IMR-90 (cell line): ENCODE measurements around the gene IL6ST.

Source experiments
- CEBPB ChIP-seq: IDR thresholded peaks from 2 replicates; pipeline ENCODE4 v1.6.1; 2012; ENCODE audit warnings: low read depth, low read length, improper control_type of control experiment
- MAFK ChIP-seq: IDR thresholded peaks from 2 replicates; pipeline ENCODE4 v1.6.1; 2012; ENCODE audit warnings: low read depth, low read length, improper control_type of control experiment
- MAZ ChIP-seq: IDR thresholded peaks from 2 replicates; pipeline ENCODE4 v1.6.1; 2012; ENCODE audit warnings: low read depth, mild to moderate bottlenecking, low read length, improper control_type of control experiment, moderate library complexity, borderline replicate concordance
- MXI1 ChIP-seq: IDR thresholded peaks from 2 replicates; pipeline ENCODE4 v1.6.1; 2012; ENCODE audit warnings: low read depth, mild to moderate bottlenecking, low read length, moderate library complexity, borderline replicate concordance
- NFE2L2 ChIP-seq: fragments of 150-350 bp; IDR thresholded peaks from 2 replicates; pipeline ENCODE4 v1.6.1; 2016; ENCODE audit warnings: low read depth, mild to moderate bottlenecking, low read length
- POLR2A ChIP-seq: IDR thresholded peaks from 2 replicates; pipeline ENCODE4 v1.6.1; 2012; ENCODE audit warnings: mild to moderate bottlenecking, low read depth, low read length
- RAD21 ChIP-seq: IDR thresholded peaks from 2 replicates; pipeline ENCODE4 v1.6.1; 2012; ENCODE audit warnings: low read length, improper control_type of control experiment
- RCOR1 ChIP-seq: IDR thresholded peaks from 2 replicates; pipeline ENCODE4 v1.6.1; 2012; ENCODE audit warnings: mild to moderate bottlenecking, low read length, improper control_type of control experiment; ENCODE audit not compliant: insufficient replicate concordance
- RFX5 ChIP-seq: IDR thresholded peaks from 2 replicates; pipeline ENCODE4 v1.8.0; 2012; ENCODE audit warnings: low read depth, mild to moderate bottlenecking, low read length, moderate library complexity
- SMC3 ChIP-seq: fragments of 150-350 bp; IDR thresholded peaks from 2 replicates; pipeline ENCODE4 v1.6.1; 2016; ENCODE audit warnings: low read depth, mild to moderate bottlenecking, antibody characterized with exemption, low read length, moderate library complexity
- TF ChIP-seq, protein P1 (sequence below): conservative IDR thresholded peaks from 2 replicates; pipeline ENCODE4 v1.5.1; 2012; ENCODE audit warnings: mild to moderate bottlenecking, low read depth, low read length, improper control_type of control experiment
- TF ChIP-seq, protein P2 (sequence below): fragments of 150-350 bp; IDR thresholded peaks from 2 replicates; pipeline ENCODE4 v1.6.1; 2017; ENCODE audit warnings: mild to moderate bottlenecking, antibody characterized with exemption, low read length, low read depth

DNA sequence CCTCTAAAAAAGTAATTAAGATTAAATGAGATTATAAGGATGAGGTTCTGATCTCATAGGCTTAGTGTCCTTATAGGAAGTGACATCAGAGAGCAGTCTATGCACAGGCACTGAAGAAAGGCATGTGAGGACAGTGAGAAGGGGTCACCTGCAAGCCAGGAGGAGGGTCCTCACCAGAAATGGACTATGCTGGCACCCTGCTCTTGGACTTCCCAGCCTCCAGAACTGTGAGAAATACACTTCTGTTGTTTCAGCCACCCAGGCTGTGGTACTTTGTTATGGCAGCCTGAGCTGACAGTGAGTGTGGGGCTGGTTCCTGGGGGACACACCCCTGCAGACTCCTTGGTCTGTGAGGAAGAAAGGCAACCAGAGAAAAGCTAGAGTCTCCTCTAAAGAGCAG lies 34.7 kb upstream of the IL6ST start:
- TF ChIP-seq POLR2A, result no peak
- TF ChIP-seq, protein P1, sequence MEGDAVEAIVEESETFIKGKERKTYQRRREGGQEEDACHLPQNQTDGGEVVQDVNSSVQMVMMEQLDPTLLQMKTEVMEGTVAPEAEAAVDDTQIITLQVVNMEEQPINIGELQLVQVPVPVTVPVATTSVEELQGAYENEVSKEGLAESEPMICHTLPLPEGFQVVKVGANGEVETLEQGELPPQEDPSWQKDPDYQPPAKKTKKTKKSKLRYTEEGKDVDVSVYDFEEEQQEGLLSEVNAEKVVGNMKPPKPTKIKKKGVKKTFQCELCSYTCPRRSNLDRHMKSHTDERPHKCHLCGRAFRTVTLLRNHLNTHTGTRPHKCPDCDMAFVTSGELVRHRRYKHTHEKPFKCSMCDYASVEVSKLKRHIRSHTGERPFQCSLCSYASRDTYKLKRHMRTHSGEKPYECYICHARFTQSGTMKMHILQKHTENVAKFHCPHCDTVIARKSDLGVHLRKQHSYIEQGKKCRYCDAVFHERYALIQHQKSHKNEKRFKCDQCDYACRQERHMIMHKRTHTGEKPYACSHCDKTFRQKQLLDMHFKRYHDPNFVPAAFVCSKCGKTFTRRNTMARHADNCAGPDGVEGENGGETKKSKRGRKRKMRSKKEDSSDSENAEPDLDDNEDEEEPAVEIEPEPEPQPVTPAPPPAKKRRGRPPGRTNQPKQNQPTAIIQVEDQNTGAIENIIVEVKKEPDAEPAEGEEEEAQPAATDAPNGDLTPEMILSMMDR, result no peak
- TF ChIP-seq CEBPB, result no peak
- no peak for TF ChIP-seq MAFK
- TF ChIP-seq RCOR1, result no peak
- TF ChIP-seq, protein P2, sequence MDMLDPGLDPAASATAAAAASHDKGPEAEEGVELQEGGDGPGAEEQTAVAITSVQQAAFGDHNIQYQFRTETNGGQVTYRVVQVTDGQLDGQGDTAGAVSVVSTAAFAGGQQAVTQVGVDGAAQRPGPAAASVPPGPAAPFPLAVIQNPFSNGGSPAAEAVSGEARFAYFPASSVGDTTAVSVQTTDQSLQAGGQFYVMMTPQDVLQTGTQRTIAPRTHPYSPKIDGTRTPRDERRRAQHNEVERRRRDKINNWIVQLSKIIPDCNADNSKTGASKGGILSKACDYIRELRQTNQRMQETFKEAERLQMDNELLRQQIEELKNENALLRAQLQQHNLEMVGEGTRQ, result no peak
- no peak for TF ChIP-seq RAD21
- no peak for TF ChIP-seq SMC3
- TF ChIP-seq NFE2L2, result no peak
- no peak for TF ChIP-seq MXI1
- no peak for TF ChIP-seq RFX5
- no peak for TF ChIP-seq MAZ
